Myocyte (in vitro differentiated cells): ENCODE results near the gene PRTN3. TPM values are rescaled to one million over a fixed set of nuclear protein-coding genes. Genes with fewer than 3 reads are reported as not detected.
"Not testable (repeated sequence)": the region's sequence is repeated elsewhere in the genome, so short reads cannot be mapped to it uniquely, and the experiment has no call there.

Experiments
- DNase-seq: peaks from one replicate; pipeline ENCODE4 v3.0.0-alpha.2; 2012; ENCODE audit warnings: low read depth
- total RNA-seq: library from RNA; depleted of rRNA; stranded (reverse); fragments of >200 nt; gene quantifications from 2 replicates; pipeline ENCODE4 v1.2.3, GENCODE V29; 2014

PRTN3 gene
- total RNA-seq, 1 donor from 2014 or later = not detected

DNA sequence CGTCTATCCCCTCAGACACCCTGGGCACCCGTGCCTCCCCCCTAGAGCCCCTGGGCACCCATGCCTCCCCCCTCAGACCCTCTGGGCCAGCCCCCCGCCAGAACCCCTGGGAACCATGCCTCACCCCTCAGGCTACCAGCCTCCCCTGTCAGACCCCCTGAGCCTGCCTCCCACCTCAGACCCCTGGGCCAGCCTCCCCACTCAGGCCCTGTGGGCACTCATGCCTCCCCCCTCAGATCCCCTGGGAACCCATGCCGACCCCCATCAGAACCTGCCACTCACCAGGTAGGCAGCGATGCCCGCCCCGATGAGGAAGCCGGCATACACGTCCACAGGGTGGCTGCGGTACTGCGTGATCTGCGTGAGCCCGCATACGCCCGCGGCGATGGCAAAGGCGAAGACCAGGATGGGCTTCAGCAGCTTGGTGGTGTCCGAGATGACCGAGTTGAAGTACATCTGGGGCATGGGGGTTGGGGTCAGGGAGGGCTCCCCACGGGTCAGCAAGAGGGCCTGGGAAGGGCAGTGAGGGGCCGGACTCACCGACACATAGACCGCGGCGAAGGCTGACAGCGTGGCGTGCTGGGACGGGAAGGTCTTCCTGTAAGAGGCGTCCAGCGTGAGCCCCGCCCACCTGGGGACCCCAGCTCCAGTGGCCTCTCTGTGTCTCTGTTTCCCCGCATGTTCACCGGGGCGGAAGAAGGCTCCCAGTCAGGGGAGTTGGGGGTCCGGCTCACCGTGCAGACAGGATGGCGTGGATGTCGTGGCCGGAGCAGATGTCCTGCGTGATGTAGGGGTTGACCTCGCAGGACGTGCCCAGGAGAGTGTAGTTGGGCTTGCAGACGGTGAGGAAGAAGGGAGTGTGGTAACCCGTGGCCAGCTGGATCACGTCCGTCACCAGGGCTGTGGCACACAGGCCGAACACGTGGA, 26.4 kb upstream of the PRTN3 start:
- DNase-seq = no peak

DNA sequence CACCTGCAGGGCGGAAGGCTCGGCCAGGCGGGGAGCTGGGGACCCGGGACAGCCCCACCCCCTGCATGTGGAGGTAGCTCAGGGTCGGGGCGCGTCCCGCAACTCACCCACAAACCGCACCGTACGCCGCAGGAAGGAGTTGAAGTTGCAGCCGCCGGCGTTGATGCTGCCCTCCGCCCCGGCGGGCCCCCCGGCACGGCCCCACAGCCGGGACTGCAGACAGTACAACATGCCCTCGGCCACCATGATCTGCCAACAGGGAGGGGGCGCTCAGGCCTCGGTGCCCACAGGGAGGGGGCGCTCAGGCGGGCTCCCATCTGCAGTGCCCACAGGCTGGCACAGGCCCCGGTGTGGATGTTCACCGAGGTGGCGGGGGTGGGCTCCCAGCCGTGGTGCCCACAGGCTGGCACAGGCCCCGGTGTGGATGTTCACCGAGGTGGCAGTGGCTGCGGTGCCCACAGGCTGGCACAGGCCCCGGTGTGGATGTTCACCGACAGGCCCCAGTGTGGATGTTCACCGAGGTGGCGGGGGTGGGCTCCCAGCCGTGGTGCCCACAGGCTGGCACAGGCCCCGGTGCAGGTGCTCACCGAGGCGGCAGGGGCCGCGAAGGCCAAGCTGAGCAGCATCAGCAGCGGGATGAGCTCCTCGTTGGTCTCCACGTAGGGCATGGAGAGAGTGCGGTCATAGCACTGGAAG, 25.6 kb upstream of the PRTN3 start:
- no peak for DNase-seq

DNA sequence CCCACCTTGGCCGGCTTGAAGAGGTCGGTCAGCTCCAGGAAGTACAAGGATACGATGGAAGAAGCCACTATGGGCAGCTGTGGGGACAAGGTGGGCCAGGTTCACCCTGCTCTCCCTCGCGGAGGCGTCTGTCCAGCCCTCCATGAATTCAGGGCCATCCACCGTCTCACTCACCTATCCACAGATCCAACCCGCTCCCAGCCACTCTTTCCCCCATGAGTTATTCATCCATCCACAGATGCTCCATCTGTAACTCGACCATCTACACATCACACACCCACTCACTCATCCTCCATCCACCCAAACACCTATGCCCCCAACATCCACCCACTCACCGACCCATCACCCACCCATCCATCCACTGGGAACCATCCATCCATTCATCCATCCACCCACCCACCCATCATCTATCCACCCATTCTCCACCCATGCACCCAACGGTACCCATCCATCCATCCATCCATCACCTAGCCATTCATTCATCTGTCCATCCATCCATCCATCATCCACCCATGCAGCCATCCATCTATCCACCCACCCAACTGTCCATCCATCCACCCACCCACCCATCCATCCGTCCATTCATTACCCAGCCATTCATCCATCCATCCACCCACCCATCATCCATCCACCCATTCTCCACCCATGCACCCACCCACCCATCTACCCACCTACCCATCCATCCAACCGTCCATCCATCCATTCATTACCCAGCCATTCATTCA, 24.9 kb upstream of the PRTN3 start:
- no peak for DNase-seq

DNA sequence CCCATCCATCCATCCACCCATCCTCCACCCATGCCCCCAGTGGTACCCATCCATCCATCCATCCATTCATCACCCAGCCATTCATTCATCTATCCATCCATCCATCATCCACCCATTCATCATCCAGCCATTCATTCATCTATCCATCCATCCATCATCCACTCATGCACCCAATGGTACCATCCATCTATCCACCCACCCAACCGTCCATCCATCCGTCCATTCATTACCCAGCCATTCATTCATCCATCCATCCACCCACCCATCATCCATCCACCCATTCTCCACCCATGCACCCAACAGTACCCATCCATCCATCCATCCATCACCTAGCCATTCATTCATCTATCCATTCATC, 24.3 kb upstream of the PRTN3 start:
- DNase-seq = no peak

DNA sequence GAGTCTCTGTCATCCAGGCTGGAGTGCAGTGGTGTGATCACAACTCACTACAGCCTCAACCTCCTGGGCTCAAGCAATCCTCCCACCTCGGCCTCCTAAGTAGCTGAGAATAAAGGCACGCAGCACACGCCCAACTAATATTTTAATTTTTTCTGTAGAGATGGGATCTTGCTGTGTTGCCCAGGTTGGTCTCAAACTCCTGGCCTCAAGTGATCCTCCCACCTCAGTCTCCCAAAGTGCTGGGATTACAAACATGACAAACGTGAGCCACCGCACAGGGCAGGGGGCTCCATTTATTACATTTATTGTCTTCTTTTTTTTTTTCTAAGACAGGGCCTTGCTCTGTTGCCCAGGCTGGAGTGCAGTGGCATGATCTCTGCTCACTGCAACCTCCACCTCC, 20.6 kb upstream of the PRTN3 start:
- not testable (repeated sequence) for DNase-seq

DNA sequence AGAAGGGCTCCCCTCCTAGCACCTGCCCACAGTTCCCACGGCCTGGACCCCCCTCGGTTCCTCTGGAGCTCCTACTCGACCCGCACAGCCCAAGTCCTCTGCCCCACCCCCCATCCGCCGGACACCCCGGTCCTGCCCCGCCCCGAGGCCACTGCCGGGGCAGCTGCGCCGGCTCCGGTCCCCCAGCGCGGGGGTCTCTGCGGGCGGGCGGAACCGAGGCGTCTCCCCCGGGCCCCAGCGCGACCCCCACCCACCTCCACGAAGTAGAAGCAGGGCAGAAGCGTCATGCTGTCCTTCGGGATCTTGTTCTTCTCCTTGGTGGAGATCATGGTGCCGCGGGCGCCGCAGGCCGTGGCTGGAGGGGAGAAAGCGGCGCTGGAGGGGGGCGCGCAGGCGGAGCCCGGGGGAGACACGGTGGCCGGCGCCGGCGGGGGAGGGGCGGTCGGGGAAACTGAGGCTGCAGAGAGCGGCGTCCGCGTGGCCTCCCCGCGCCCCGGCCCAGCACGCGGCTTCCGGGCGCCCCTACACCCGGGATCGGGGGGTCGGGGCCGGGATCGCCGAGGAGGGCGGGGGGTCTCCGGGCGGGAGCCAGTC, 19.5 kb upstream of the PRTN3 start:
- no peak for DNase-seq

DNA sequence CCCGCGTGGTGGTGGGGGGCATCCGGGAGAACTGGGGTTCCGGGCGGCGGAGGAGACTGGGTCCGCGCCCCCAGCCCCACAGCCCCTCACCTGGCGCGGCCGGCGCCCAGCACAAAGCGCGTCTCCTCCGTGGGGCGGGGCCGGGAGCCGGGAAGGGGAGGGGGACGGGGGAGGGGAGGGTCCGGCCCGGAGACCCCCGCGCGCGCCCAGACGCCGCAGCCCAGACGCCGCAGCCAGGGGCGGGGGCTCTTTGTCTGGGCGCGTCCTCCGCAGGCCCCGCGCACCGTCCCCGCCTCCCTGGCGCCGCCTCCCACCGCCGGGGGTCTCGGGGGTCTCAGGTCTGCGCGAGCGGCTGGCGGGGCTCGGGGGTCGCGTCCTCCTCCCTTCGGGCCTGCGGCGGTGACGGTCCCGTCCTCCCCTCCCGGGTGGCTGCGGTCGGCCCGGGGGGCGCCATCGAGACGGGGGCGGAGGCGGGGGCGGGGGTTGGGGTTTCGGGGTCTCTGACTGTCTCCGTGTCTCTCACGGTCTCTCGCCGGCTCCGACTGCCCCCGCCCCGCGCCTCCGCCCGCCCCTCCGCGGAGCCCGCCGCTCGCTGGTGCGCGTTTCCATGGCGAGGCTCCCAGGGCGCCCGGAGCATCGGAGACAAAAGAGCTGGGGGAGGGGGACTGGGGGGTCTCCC, 18.8 kb upstream of the PRTN3 start, which contains the start of gene PLPPR3:
TSS of gene PLPPR3 (minus strand) at position 131 of the 679 bp plus-strand sequence. CDS start 396 bp downstream, outside the sequence.
- no peak for DNase-seq

GRCh38 chr19:823565-824121, 17.2 kb upstream of the PRTN3 start:
- peak; percentile 37 for DNase-seq

DNA sequence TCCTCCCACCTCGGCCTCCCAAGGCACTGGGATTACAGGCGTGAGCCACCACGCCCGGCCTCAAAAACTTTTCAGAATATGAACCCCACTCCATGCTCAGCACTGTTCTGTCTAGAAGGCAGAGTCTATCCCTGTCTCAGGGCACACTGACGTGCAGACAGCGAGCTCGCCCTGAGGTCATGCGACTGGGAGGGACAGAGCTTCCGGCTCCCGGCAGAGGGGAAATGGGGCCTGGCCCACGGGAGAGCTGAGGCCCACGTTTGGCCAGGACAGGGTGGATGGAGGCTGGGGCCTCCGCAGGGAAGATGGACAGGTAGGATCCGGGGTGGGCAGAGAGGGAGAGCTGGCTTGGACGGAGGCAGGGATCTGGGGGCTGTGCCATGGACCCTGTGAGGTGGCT, 15.9 kb upstream of the PRTN3 start:
- no peak for DNase-seq

- no peak for DNase-seq
Measured at GRCh38 chr19:825897-826644, 14.7 kb upstream of the PRTN3 start.

- DNase-seq = no peak
Measured at GRCh38 chr19:827314-827709, 13.5 kb upstream of the PRTN3 start.

- peak; percentile 30 for DNase-seq
Measured at GRCh38 chr19:827710-828321, 13.0 kb upstream of the PRTN3 start, which contains the start of gene AZU1. Gene AZU1, plus strand, starts transcription at chr19:827837. Its CDS starts 10 bp downstream, at chr19:827847.

DNA sequence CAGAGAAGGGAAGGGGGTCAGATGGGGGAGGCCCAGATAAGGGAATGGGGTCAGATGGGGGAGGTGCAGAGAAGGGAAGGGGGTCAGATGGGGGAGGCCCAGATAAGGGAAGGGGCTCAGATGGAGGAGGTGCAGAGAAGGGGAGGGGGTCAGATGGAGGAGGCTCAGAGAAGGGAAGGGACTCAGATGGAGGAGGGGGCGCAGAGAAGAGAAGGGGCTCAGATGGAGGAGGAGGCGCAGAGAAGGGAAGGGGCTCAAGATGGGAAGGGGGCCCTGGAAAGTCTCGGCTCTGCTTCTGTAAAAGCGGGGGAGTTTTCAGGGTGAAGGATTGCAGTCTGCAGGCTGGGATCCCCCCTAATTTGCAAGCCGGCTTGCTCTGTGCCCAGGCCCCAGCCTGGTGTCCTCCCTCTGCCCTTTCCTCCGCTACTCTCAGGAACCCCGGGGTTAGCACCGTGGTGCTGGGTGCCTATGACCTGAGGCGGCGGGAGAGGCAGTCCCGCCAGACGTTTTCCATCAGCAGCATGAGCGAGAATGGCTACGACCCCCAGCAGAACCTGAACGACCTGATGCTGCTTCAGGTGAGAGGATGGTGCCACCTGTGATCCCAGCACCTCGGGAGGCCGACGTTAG, 11.6 kb upstream of the PRTN3 start:
- DNase-seq = no peak

GRCh38 chr19:831407-832369, 9.1 kb upstream of the PRTN3 start:
- no peak for DNase-seq

GRCh38 chr19:834216-834615, 6.6 kb upstream of the PRTN3 start:
- no peak for DNase-seq

DNA sequence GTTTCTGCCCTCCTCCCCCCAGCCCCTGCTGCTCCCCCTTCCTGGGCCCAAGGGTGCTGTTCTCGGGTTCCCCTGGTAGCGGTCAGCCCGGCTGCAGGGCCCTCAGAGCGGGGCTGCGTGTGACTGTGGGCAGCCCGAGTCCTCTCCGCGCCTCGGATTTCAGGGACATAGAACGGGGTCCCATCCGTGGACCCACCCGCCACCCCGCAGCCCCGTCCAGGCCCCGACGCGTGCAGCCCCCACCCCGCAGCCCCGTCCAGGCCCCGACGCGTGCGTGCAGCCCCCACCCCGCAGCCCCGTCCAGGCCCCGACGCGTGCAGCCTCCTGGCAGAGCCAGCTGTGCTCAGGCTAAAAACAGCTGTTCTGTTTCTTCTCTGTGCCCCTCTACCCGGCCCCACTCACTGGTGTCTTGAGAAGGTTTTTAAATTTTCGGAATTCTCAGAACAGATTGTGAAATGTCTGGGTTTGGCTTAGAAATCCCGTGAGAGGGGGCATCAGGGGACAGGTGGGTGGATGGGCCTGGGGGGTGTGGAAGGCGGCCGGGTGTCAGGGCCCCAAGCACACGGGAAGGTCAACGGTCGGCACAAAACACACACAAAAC, 5.5 kb upstream of the PRTN3 start:
- DNase-seq = peak; percentile 42

DNA sequence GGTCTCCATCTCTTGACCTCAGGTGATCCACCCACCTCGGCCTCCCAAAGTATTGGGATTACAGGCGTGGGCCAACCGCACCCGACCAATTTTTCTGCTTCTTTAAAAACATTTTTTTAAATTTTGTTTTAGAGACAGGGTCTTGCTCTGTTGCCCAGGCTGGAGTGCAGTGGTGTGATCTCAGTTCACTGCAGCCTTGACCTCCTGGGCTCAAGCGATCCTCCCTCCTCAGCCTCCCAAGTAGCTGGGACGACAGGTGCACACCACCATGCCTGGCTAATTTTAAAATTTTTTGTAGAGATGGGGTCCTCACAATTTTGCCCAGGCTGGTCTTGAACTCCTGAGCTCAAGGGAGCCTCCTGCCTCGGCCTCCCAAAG, 2.0 kb downstream of the PRTN3 start:
- not testable (repeated sequence) for DNase-seq
